ENCODE results near the gene MYOG.

Gene MYOG

GRCh38 chr1:203090421-203091198 lies 4.8 kb upstream of the MYOG start:
- no peak for DNase-seq

DNA sequence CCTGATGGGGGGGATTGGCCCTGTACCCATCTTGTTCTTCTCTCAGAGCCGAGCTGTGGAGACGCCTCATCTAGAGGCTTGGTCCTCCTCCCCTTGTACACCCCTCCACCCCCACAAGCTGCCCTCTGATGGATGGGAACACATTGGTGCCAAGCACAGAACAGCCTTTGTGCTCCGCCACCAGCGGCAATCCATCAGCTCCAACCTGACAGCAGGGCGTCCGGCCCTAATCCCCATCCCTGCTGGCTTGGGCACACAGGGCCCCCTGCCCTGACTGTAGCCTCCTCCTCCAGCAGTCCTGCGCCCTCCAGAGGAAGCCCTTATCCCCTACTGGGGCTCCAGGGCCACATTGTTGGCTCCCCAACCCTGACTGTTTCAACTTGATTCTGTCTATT lies 3.8 kb upstream of the MYOG start:
- no peak for DNase-seq

- DNase-seq, result no peak
Observed at GRCh38 chr1:203089001-203089650, 3.3 kb upstream of the MYOG start.

GRCh38 chr1:203088441-203088840 lies 2.6 kb upstream of the MYOG start:
- no peak for DNase-seq

GRCh38 chr1:203086992-203087763 lies 1.4 kb upstream of the MYOG start:
- DNase-seq, result no peak

GRCh38 chr1:203084588-203085527 lies 954 bp downstream of the MYOG start:
- DNase-seq, result no peak

DNA sequence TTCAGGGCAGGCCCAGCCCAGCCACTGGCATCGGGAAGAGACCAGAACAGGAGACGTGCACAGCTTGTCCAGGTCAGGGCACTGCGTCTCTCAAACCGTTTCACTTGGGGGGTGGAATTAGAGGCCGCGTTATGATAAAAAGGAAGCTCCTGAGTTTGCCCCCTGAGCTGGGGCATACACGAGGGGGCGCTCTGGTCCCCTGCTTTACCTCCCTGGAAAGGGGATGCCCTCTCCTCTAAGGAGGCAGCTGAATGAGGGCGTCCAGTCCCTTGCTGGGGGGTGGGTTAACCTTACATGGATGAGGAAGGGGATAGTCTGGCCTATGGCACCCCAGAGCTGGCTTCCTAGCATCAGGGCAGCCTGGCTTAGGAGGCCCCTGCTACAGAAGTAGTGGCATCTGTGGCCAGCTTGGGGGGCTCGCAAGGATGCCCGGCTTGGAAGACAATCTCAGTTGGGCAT lies 2.3 kb downstream of the MYOG start:
- no peak for DNase-seq

GRCh38 chr1:203082571-203083462 lies 3.0 kb downstream of the MYOG start:
- DNase-seq, result no peak

DNA sequence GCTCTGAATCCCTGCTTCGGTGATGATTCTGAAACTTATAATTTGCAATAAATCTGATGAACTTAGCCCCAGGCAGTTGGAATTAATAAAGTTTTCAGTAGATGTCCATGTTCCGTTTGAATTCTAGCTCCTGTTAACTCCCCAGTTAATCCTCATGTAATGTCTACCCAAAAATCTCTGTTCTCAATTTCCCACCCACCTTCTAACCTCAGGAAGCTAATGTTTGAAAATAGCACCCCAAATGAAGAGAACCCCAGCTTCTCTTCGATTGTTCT lies 3.6 kb downstream of the MYOG start:
- no peak for DNase-seq

GRCh38 chr1:203081465-203082230 lies 4.2 kb downstream of the MYOG start:
- no peak for DNase-seq

DNA sequence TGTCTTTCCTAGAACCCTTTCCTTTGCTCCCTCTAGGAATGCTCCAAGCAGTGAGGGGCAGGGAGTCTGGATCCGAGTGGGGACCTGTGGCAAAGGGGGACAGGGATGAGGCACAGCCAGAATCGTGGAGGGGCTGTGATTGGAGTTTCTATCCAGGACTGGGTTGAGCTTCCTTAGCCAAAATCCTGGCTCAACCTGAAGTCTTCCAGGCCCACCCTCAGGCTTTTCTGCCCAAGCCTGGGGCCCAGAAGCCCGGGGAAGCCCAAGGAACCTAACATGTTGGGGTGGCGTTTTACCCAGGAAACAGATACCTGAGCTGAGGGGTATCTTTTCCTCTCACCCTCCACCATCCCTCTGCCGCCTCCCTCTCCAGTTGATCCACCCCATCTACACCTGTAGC lies 5.4 kb downstream of the MYOG start:
- DNase-seq, result no peak

GRCh38 chr1:203078478-203078877 lies 7.3 kb downstream of the MYOG start:
- no peak for DNase-seq

DNA sequence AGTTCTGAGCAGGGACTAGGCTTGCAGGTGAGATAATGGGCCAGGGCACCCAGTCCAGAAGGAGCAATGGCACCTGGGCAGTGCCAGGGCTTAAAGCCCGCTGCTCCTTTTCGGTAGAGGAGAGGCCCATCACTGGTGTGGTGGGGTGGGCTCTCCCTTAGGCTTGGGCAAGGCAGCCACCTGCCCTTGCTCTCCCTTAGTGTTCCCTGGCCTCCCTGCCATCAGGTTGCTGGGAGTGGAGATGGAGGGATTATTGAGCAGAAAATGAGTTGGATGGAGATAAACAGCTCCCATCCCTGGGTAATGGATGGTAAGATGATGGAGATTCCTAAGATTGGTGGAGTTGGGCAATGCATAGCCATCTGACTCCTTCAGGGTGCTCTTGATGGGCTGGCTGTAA lies 7.9 kb downstream of the MYOG start:
- DNase-seq, result no peak

GRCh38 chr1:203077367-203077766 lies 8.4 kb downstream of the MYOG start:
- no peak for DNase-seq

- no peak for DNase-seq
Observed at GRCh38 chr1:203076031-203076511, 9.7 kb downstream of the MYOG start.

DNA sequence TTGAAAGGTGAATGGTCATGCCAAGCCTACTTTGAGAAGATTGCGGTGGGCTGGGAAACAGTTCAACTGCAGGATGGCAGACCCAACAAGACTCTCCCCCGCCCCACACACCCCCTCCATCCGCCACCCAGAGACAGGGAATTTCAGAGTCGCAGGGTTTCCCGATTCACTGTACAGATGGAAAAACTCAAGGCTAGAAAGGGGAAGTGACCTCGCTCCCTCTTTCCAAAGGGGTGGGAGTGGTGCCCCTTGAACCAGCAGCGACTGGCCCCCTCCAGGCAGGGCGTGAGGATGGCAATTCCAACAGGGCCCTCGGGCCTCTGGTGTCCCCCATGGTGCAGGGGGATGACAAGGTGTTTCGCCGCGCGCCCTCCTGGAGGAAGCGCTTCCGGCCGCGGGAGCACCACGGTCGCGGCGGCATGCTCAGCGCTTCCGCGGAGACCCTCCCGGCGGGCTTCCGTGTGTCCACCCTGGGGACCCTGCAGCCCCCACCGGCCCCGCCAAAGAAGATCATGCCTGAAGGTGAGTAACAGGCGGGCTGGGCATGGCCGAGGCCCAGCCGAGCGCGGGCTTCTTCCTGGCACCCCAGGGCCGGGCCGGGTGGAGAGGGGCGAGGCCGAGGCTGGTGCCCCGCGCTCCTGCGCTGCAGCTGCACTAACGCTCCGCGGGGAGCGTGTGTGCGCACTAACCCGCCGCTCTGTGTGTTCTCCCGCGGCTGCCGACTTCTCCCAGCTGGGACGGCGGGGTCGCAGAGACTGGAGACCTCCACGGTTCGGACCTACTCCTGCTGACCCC lies 10.4 kb downstream of the MYOG start:
- no peak for DNase-seq

DNA sequence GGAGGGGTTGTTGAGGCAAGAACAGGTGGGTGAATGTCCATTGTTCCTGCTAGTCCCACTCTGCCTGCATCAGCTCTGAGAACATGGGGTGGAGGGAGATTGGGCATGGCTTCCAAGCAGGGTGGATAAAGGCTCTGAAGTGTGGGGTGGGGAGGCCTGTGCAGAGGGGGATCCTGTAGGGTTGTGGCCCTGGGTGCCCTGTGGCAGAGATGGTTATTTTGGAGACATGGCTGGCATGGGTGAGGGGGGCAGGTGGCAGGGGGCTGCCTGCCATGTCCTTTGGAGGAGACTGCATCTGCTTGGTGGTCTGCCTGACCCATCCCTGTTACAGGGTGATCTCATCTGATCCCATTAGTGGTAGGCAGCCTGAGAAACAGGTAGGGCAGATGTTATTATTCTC lies 11.2 kb downstream of the MYOG start:
- no peak for DNase-seq

DNA sequence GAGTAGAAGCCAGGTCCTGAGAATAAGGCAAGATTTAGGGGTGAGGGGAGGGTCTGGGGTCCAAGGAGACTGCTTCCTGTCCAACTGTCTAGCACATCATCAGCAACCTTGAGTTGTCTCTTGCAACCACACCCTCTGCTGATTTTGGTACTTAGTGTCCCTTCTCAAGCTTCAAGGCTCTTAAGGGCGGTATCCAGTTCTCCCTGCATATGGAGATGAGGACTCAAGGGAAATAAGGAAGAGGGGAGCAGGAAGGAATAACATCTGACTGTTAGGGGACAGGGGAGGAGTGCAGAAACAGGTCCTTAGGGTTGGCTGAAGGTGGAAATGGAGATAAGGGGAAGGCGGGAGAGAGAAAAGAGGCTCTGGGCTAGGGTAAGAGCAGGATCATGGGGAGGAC lies 12.3 kb downstream of the MYOG start:
- DNase-seq, result no peak

- no peak for DNase-seq
Observed at GRCh38 chr1:203072911-203073310, 12.9 kb downstream of the MYOG start.

DNA sequence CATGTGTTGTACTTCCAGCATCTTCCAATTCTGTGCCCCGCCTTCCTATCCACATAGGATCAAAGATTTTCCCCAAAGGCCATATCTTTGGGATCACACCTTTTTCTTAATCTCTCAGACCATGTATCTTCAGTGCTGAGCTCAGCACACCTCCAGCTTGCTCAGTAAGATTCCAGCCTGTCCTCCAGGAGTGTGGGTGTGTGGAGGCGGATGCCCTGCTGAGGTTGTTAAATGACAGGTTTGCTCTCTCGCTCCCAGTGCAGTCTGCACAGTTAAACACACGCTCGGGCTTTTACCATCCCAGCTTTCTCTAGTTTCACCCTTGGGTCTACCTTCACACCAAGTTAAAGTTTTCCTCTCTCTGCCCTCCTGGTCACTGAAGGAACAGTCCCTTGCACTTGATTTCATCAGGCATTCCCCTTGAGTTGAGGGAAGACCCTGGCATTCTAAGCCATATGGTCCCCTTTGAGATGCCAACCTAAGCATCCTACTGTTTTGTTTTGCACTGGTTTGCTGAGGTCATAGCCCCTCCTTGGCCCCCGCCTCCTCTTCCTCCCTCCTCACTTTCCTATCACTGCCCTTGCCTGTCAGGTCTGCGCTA lies 13.7 kb downstream of the MYOG start:
- DNase-seq, result no peak
